Activated naive CD4-positive, alpha-beta T cell treated with anti-CD3 and anti-CD28 coated beads, Interleukin-2, amount 50 U/mL, for 24 hours (primary cell): ENCODE data around the gene G6PD.

ENCODE experiments used
- H3K27ac Mint-ChIP-seq: one replicate; pipeline ENCODE4 v1.8.0; 2021; ENCODE audit warnings: mild to moderate bottlenecking, mixed read lengths
- H3K27me3 Mint-ChIP-seq: one replicate; pipeline ENCODE4 v1.8.0; 2021; ENCODE audit warnings: mixed read lengths
- H3K36me3 Mint-ChIP-seq: one replicate; pipeline ENCODE4 v1.8.0; 2021; ENCODE audit warnings: mixed read lengths
- H3K4me1 Mint-ChIP-seq: one replicate; pipeline ENCODE4 v1.8.0; 2021; ENCODE audit warnings: mixed read lengths
- H3K4me3 Mint-ChIP-seq: one replicate; pipeline ENCODE4 v1.8.0; 2021; ENCODE audit warnings: mild to moderate bottlenecking, mixed read lengths
- H3K9me3 Mint-ChIP-seq: one replicate; pipeline ENCODE4 v1.8.0; 2021; ENCODE audit warnings: mixed read lengths

The G6PD gene

DNA sequence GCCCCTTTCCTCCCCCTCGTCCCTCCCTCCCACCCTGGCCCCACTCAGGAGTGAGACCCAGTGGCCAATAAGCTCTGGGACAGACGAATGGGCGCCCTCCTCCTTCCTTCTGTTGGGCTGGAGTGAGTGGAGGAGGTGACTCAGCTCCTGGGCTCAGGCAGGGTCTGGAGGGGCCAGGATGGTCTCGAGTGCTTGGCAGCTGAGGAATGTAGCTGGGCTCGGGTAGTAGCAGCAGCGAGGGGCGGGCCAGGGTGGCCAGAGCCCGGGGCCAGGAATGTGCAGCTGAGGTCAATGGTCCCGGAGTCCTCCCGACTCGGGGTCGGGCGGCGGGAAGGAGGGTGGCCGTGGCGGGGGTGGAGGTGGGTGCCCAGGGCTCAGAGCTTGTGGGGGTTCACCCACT lies 15.0 kb downstream of the G6PD start:
- Mint-ChIP-seq H3K4me3 (no peak overlapping the region), H3K27me3 (no peaks in the 10 kb centered on the region), H3K4me1 (peaks cover 6% of the 10 kb centered on the region), H3K27ac (no peak overlapping the region), H3K36me3 (no peaks in the 10 kb centered on the region), H3K9me3 (no peaks in the 10 kb centered on the region)

DNA sequence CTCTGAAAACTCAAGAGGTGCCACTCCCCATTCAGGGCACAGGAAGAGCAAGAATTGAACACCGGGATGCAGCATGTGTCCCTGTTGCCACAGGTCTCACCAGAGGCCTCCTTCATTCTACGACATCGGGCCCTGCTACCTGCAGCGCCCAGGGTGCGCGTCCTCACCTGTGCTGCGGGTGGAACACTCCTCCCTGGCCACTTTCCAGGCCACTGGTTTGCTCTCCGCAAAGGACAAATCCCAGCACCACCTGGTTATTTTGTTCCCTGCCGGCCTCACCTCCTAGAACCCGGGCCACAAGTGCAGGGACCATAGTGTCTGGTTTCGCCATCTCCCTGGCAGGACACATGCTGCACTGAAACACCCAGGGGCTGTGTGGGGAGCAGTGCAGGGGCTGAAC lies 16.4 kb downstream of the G6PD start:
- Mint-ChIP-seq H3K36me3 (no peaks in the 10 kb centered on the region), H3K27me3 (no peaks in the 10 kb centered on the region), H3K4me3 (no peak overlapping the region), H3K27ac (no peak overlapping the region), H3K9me3 (no peaks in the 10 kb centered on the region), H3K4me1 (peaks cover 19% of the 10 kb centered on the region)

DNA sequence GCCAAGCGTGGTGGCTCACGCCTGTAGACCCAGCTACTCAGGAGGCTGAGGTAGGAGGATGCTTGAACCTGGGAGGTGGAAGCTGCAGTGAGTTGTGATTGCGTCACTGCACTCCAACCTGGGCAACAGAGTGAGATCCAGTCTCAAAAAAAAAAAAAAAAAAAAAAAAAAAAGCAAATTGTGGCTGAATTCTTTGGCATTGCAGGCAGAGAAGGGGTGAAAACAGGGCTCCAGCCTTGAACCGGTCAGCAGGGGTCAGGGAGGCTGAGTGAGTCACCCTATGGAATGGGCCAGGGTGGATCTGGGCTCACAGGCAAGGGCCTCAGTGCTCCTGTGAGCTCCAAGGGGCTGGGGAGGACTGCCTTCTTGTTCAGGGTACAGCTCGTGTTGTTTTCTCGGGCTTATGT lies 17.4 kb downstream of the G6PD start:
- Mint-ChIP-seq H3K4me1 (peaks cover 19% of the 10 kb centered on the region), H3K27me3 (no peaks in the 10 kb centered on the region), H3K4me3 (no peak overlapping the region), H3K36me3 (no peaks in the 10 kb centered on the region), H3K27ac (no peak overlapping the region), H3K9me3 (no peaks in the 10 kb centered on the region)

DNA sequence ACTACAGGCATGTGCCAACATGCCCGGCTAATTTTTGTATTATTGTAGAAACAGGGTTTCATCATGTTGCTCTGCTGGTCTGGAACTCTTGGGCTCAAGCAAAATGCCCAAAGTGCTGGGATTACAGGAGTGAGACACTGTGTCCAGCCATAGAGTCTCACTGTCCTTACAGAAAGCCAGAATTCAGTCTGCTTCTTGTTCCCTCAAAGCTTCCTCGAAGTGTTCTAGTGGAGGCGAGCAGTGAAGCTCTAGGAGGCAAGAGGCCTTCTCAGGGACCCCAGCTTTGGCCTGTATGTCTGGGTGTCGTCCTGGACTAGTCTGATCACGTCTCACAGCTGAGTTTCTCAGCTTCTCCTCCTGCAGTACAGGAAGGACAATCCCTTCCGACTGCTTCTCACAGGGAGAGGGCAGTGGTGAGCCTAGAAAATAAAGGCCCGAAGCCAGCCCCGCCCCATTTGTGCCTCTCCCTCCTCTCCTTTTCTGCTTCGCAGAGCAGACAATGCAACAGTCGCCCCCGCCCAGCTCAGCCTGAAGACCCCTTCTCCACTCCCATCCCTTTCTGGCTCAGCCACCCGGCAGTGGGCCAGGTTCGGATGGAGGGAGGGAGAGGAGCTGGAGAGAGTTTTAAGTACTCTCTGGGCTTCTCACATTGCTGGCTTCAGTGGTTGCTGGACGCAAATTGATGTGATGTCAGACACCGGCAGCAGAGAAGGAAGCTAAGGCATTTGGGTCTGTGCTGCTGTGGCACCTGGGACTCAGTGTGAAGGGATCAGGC lies 19.6 kb downstream of the G6PD start:
- Mint-ChIP-seq H3K9me3 (no peaks in the 10 kb centered on the region), H3K36me3 (no peaks in the 10 kb centered on the region), H3K27me3 (no peaks in the 10 kb centered on the region), H3K4me3 (no peak overlapping the region), H3K27ac (peak overlapping the region; percentile 65), H3K4me1 (peaks cover 19% of the 10 kb centered on the region)

DNA sequence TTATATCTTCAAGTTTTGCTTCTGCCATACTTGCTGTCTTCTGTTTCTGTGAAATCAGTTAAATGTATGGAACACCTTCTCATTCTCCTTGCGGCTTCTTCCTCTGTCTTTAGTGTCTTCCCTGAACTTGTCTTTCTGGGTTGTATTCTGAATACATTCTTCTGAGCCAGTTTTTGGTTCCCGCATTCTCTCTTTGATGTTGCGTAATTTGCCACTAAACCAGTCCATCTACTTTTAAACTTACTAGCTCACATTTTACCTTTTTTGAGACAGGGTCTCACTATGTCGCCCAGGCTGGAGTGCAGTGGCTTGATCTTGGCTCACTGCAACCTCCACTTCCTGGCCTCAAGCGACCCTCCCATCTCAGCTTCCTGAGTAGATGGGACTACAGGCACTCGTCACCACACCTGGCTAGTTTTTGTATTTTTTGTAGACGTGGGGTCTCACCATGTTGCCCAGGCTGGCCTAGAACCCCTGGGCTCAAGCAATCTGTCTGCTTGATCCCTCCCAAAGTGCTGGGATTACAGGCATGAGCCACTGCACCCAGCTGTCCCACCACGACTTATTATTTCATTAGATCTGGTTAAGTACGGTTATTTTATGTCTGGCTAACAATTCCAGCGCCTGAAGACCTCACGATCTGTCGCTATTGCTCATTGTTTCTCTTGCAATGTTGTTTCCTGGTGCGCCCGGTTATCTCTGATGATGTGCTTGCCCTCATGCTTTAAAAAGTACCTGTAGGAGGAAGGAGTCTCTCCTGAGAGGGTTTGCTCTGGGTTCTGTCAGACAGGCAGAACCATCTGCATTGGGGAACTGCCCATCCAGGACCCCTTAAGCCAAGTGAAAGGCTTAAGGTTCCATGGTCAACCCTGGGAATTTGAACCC lies 20.8 kb downstream of the G6PD start:
- Mint-ChIP-seq H3K4me3 (no peak overlapping the region), H3K4me1 (peaks cover 19% of the 10 kb centered on the region), H3K9me3 (no peaks in the 10 kb centered on the region), H3K27me3 (no peaks in the 10 kb centered on the region), H3K27ac (peak overlapping the region; percentile 63), H3K36me3 (no peaks in the 10 kb centered on the region)

DNA sequence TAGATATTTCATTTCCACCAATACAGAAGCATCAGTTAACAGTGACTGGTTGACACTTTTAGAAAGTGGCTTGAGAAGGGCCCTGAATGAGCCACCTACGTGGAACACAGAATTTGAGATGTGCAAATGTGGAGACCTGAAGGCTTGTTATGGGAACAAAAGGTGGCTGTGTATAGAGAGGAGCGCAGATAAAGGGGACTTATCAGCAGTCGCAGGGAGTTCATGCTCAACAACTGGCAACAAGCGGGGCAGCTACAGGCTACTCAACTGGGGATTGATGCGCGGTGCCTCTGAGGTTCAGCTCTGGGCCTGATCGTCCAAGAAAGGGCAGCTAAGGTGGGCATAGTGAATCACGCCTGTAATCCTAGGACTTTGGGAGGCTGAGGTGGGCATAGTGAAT lies 27.3 kb downstream of the G6PD start:
- H3K9me3 Mint-ChIP-seq, result no peaks in the 10 kb centered on the region
- H3K36me3 Mint-ChIP-seq, result no peaks in the 10 kb centered on the region
- H3K27ac Mint-ChIP-seq, result no peak overlapping the region
- no peak overlapping the region for H3K4me3 Mint-ChIP-seq
- H3K4me1 Mint-ChIP-seq, result peaks cover 12% of the 10 kb centered on the region
- H3K27me3 Mint-ChIP-seq, result no peaks in the 10 kb centered on the region

GRCh38 chrX:154517101-154517781 lies 29.4 kb downstream of the G6PD start:
- H3K27ac Mint-ChIP-seq, result no peak overlapping the region
- peaks cover 26% of the 10 kb centered on the region for H3K4me1 Mint-ChIP-seq
- no peaks in the 10 kb centered on the region for H3K27me3 Mint-ChIP-seq
- H3K4me3 Mint-ChIP-seq, result peak overlapping the region; percentile 30
- peaks cover 1% of the 10 kb centered on the region for H3K36me3 Mint-ChIP-seq
- H3K9me3 Mint-ChIP-seq, result no peaks in the 10 kb centered on the region

- Mint-ChIP-seq H3K9me3 (no peaks in the 10 kb centered on the region), H3K27ac (peak overlapping the region; percentile 21), H3K4me1 (peaks cover 29% of the 10 kb centered on the region), H3K36me3 (peaks cover 1% of the 10 kb centered on the region), H3K4me3 (peak overlapping the region; percentile 86), H3K27me3 (no peaks in the 10 kb centered on the region)
These were observed 30.0 kb downstream of the G6PD start for GRCh38 chrX:154516656-154517100.

DNA sequence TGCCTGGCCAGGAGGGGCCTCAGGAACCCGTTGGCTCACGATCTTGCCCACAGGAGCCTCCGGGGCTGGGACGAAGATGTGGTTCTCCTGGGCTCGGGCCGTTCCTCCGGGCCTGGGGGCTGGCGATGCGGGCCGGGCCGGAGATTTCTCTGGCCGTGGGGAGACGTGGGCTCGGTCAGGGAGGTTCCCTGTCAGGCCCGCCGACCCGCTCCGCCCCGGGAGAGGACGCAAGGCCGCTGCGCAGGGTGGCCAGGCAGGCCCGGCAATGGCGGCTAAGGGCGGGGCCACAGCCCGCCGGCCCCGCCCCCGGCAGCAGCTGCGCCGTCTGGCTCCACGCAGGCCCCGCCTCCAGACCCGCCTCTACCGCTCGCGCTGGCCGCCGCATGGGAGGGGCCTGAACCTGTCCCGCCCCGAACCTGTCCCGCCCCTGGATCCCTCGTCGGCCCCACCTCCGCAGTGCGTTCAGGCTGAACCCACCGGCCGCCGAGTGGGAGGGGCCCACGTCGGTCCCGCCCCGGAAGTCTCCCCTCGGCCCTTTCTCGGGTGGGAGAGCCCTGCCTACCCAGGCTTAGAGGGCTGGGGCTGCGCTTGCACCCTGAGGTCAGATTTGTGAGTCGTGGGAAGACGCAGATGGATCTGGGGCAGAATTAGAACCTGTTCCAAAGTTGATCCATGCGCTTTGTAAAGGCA lies 30.5 kb downstream of the G6PD start, which contains the start of gene FAM3A:
FAM3A (minus strand) TSS at position 267 of the 690 bp plus-strand sequence. CDS start 460 bp downstream, outside the sequence.
- Mint-ChIP-seq H3K27ac (peak within 1 kb of the TSS; percentile 91), H3K9me3 (no peaks in the 10 kb centered on the region), H3K4me3 (peak within 1 kb of the TSS; percentile 86), H3K27me3 (no peaks in the 10 kb centered on the region), H3K4me1 (peaks cover 34% of the 10 kb centered on the region), H3K36me3 (peaks cover 1% of the 10 kb centered on the region)

DNA sequence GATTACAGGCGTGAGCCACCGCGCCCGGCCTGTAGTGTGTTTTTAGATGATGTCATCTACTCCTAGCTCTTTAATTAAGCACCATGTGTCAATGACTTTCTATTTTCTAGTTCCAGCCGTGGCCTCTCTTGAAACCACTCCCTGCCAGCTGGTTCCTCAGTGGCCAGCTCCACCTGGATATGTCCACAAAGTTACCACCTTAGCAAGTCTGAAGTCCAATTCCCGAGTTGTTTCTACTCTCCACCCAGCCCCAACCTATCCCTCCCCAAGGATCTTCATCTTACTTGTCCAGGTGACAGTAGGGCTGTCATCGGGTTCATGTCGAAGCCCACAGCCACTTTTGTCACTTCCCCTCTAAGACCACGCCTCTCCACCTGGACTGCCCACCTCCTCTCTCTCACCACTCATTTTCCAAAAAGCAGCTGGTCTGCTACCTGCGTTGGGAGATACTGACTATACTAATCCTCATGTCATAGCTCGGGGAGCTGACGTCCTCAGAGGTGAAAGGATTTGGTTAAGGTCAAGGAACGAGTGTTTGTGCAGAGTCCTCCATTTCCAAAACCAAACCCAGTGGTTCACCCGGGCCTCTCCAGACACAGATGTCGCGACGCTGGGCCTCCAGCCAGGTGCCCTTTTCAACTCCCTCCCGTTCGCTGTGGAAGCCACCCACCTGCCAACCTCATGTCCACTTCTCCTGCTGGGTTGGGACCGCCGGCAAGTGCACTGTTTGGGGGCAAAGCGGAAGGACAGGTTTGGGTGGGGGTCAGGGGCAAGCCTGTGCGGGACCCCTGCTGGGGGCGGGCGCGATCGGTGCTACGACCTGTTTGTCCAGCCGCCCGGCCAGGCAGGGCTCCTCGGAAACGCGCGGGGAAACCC lies 31.3 kb downstream of the G6PD start:
- peak overlapping the region; percentile 86 for H3K4me3 Mint-ChIP-seq
- H3K4me1 Mint-ChIP-seq, result peaks cover 39% of the 10 kb centered on the region
- H3K36me3 Mint-ChIP-seq, result peaks cover 1% of the 10 kb centered on the region
- H3K27ac Mint-ChIP-seq, result peak overlapping the region; percentile 91
- no peaks in the 10 kb centered on the region for H3K9me3 Mint-ChIP-seq
- H3K27me3 Mint-ChIP-seq, result no peaks in the 10 kb centered on the region

DNA sequence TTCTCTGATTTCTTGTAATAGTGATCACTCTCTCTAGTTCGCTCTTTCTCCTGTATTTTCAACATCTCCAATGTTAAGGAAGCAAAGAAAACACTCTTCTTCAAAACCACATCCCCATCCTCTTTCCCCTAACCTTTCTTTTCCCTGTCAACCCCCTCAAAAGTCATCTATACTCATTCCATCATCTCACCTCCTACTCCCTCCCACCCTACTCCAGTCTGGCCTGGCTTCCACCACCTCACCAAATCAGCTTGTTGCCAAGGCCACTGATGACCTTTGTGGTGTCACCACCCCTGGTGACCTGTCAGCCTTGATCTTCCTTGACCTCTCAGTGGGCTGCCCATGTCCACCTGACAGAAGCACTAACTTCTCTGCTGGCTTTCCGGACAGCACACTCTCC lies 32.9 kb downstream of the G6PD start:
- Mint-ChIP-seq H3K36me3 (peaks cover 6% of the 10 kb centered on the region), H3K27ac (peak overlapping the region; percentile 89), H3K27me3 (no peaks in the 10 kb centered on the region), H3K9me3 (no peaks in the 10 kb centered on the region), H3K4me1 (peaks cover 44% of the 10 kb centered on the region), H3K4me3 (peak overlapping the region; percentile 76)

DNA sequence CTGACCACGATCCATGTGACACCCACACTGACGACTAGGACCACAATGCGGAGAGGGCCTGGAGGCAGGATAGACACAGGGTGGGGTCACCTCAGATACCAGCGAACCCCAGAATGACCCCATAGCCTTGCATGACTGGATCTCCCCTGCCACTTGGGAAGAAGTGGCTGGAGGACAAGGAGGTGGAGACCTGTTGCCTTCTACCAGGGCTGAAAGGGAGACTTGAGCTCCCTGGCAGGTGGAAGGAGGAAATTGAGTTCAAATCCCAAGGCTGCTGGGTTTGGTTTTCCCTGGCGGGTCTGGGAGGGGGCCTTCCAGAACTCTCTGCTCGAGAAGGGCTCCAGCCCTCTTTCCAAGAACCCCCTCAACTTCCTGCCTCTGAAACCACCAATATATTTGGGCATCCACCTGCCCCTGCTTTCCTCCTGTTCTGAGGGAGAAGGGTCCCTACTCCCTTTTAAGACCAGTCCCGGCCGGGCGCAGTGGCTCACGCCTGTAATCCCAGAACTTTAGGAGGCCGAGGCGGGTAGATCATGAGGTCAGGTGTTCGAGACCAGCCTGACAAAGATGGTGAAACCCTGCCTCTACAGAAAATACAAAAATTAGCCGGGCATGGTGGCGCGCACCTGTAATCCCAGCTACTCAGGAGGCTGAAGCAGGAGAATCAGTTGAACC lies 33.6 kb downstream of the G6PD start:
- no peak overlapping the region for H3K4me3 Mint-ChIP-seq
- peaks cover 7% of the 10 kb centered on the region for H3K36me3 Mint-ChIP-seq
- peaks cover 44% of the 10 kb centered on the region for H3K4me1 Mint-ChIP-seq
- H3K27ac Mint-ChIP-seq, result no peak overlapping the region
- no peaks in the 10 kb centered on the region for H3K27me3 Mint-ChIP-seq
- no peaks in the 10 kb centered on the region for H3K9me3 Mint-ChIP-seq

GRCh38 chrX:154511761-154512160 lies 34.9 kb downstream of the G6PD start:
- peaks cover 44% of the 10 kb centered on the region for H3K4me1 Mint-ChIP-seq

DNA sequence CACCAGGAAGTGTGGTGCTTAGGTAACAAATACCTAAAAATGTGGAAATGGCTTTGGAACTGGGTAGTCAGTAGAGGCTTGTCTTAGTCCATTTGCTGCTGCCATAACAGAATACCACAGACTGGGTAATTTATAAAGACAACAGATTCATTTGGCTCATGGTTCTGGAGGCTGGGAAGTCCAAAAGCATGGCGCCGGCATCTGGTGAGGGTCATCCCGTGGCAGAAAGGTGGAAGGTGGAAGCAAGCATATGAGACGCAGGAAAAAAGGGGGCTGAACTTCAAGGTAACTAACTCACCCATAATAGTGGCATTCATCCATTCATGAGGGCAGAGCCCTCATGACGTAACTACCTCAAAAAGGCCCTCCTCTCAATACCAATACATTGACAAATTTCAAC lies 37.2 kb downstream of the G6PD start:
- Mint-ChIP-seq H3K9me3 (no peaks in the 10 kb centered on the region), H3K4me1 (peaks cover 32% of the 10 kb centered on the region), H3K27ac (no peak overlapping the region), H3K36me3 (peaks cover 7% of the 10 kb centered on the region), H3K27me3 (no peaks in the 10 kb centered on the region), H3K4me3 (no peak overlapping the region)

More at GRCh38 chrX:154511761-154512160, 34.9 kb downstream of the G6PD start:
- Mint-ChIP-seq H3K9me3 (no peaks in the 10 kb centered on the region), H3K36me3 (peaks cover 7% of the 10 kb centered on the region), H3K27ac (peak overlapping the region; percentile 46), H3K4me3 (peak overlapping the region; percentile 7), H3K27me3 (no peaks in the 10 kb centered on the region)
